ENCODE data around the gene PXN. TPM values are rescaled to one million over a fixed set of nuclear protein-coding genes. Genes with fewer than 3 reads are reported as not detected.

The PXN gene
- total and polyA plus RNA-seq, 2 of the 13 experiments (the other 11 are each of a cell fraction or from before 2014, with no cell fraction given): 13.6 to 14.2 TPM

DNA sequence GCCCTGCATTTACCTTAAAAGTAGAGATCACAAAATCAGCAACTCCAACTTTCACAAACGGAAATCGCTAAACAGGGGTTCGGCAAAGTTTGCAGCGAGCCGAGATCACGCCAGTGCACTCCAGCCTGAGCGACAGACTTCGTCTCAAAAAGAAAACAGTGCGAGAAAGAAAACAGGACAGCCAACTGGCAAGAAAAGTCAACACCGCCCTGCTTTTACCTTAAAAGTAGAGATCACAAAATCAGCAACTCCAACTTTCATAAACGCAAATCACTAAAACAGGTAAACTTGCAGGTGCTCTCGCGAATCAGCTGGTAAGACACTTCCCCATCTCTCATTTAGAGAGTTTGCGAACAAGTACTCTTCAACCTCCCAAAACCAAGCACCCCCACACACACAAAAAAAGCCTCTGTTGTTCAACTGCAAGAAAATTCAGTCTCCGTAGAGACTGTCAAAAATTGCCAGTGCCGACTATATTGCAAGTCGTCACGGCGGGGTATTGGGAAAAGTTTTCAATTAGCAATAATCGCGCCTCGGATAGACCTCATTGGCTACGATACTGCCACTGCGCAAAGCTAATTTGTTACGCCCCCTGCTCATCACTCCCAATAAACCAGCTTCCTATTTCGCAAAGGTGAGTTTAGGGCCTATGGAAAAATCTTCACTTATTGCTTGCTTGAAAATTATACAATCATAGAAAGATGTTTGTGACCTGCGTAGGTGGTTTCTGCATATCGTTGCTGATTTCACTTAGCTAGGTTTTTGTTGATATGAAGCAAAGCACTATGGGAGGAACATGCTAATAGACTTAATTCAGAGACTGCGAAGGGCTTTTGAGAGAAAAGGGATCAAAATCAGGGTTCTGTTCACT is 27.4 kb upstream of the PXN start, which contains the start of gene RNU4-1 (continued):
- TF ChIP-seq EP300 (IDR thresholded peaks at IDR 0.05; ENCODE audit: low read depth in 2 of 2, low read length in 2 of 2): peak in 1 of 2 experiments; percentile 63; a peak in 2 of 4 replicates
- TF ChIP-seq EP300 (CRISPR knock-in tag; IDR thresholded peaks at IDR 0.05; ENCODE audit: borderline replicate concordance): no peak; the same call in 1 of the 2 replicates
- TF ChIP-seq, protein P1, sequence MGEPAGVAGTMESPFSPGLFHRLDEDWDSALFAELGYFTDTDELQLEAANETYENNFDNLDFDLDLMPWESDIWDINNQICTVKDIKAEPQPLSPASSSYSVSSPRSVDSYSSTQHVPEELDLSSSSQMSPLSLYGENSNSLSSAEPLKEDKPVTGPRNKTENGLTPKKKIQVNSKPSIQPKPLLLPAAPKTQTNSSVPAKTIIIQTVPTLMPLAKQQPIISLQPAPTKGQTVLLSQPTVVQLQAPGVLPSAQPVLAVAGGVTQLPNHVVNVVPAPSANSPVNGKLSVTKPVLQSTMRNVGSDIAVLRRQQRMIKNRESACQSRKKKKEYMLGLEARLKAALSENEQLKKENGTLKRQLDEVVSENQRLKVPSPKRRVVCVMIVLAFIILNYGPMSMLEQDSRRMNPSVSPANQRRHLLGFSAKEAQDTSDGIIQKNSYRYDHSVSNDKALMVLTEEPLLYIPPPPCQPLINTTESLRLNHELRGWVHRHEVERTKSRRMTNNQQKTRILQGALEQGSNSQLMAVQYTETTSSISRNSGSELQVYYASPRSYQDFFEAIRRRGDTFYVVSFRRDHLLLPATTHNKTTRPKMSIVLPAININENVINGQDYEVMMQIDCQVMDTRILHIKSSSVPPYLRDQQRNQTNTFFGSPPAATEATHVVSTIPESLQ (CRISPR knock-in tag; conservative IDR thresholded peaks at IDR 0.05): no peak
- TF ChIP-seq SATB2 (CRISPR knock-in tag; IDR thresholded peaks at IDR 0.05): peak; percentile 81; the same call in 1 of the 2 replicates
- 0 out of 2 replicates have a peak, but pooled peaks have one; percentile 46 for TF ChIP-seq HOXA7 (CRISPR knock-in tag; IDR thresholded peaks at IDR 0.05)
- TF ChIP-seq, protein P2, sequence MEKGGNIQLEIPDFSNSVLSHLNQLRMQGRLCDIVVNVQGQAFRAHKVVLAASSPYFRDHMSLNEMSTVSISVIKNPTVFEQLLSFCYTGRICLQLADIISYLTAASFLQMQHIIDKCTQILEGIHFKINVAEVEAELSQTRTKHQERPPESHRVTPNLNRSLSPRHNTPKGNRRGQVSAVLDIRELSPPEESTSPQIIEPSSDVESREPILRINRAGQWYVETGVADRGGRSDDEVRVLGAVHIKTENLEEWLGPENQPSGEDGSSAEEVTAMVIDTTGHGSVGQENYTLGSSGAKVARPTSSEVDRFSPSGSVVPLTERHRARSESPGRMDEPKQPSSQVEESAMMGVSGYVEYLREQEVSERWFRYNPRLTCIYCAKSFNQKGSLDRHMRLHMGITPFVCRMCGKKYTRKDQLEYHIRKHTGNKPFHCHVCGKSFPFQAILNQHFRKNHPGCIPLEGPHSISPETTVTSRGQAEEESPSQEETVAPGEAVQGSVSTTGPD (CRISPR knock-in tag; IDR thresholded peaks at IDR 0.05): no peak
- no peak for TF ChIP-seq NFKBIZ (CRISPR knock-in tag; IDR thresholded peaks at IDR 0.05)
- no peak for TF ChIP-seq MLLT10 (CRISPR knock-in tag; IDR thresholded peaks at IDR 0.05)
- no peak for TF ChIP-seq SRSF1 (optimal IDR thresholded peaks at IDR 0.05; ENCODE audit: low read depth, low read length)
- peak; percentile 20; the same call in 1 of the 2 replicates for TF ChIP-seq TP53 (CRISPR knock-in tag; conservative IDR thresholded peaks at IDR 0.05)
- TF ChIP-seq HNF4A (CRISPR knock-in tag; IDR thresholded peaks at IDR 0.05): no peak; the same call in 1 of the 2 replicates
- no peak for TF ChIP-seq FIP1L1 (IDR thresholded peaks at IDR 0.05; ENCODE audit: borderline replicate concordance, insufficient read depth, low read depth, low read length)
- no peak for TF ChIP-seq ZNF777 (CRISPR knock-in tag; IDR thresholded peaks at IDR 0.05)
- TF ChIP-seq PRMT3 (CRISPR knock-in tag; IDR thresholded peaks at IDR 0.05; ENCODE audit: borderline replicate concordance, low read depth): 0 out of 2 replicates have a peak, but pooled peaks have one; percentile 65
- TF ChIP-seq ZNF678 (CRISPR knock-in tag; IDR thresholded peaks at IDR 0.05): no peak
- no peak for TF ChIP-seq HDAC6 (IDR thresholded peaks at IDR 0.05; ENCODE audit: low read depth, low read length)
- TF ChIP-seq SNRNP70 (IDR thresholded peaks at IDR 0.05; ENCODE audit: low read depth, low read length): no peak
- TF ChIP-seq MAF1 (CRISPR knock-in tag; IDR thresholded peaks at IDR 0.05; ENCODE audit: borderline replicate concordance): peak; percentile 81; the same call in 1 of the 2 replicates
- no peak for TF ChIP-seq ZNF776 (CRISPR knock-in tag; IDR thresholded peaks at IDR 0.05)
- no peak for TF ChIP-seq FOXA3 (CRISPR knock-in tag; IDR thresholded peaks at IDR 0.05)
- TF ChIP-seq ZNF510 (CRISPR knock-in tag; IDR thresholded peaks at IDR 0.05; ENCODE audit: low read depth): no peak
- TF ChIP-seq ZNF672 (CRISPR knock-in tag; IDR thresholded peaks at IDR 0.05): peak; percentile 63; the same call in 1 of the 2 replicates
- TF ChIP-seq BHLHE40 (IDR thresholded peaks at IDR 0.05; ENCODE audit: low read length): no peak
- no peak for TF ChIP-seq ARNTL (CRISPR knock-in tag; IDR thresholded peaks at IDR 0.05)
- TF ChIP-seq, protein P3, sequence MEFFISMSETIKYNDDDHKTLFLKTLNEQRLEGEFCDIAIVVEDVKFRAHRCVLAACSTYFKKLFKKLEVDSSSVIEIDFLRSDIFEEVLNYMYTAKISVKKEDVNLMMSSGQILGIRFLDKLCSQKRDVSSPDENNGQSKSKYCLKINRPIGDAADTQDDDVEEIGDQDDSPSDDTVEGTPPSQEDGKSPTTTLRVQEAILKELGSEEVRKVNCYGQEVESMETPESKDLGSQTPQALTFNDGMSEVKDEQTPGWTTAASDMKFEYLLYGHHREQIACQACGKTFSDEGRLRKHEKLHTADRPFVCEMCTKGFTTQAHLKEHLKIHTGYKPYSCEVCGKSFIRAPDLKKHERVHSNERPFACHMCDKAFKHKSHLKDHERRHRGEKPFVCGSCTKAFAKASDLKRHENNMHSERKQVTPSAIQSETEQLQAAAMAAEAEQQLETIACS (CRISPR knock-in tag; IDR thresholded peaks at IDR 0.05): no peak
- TF ChIP-seq ZEB1 (IDR thresholded peaks at IDR 0.05; ENCODE audit: insufficient replicate concordance, low read depth): peak; percentile 56

Data from HepG2 (cell line).